ENCODE results near the gene RNF213.
"Not testable (repeated sequence)": the region's sequence is repeated elsewhere in the genome, so short reads cannot be mapped to it uniquely, and the experiment has no call there.

Gene RNF213

GRCh38 chr17:80402959-80403358, 142.3 kb downstream of the RNF213 start:
- H3K4me2 ChIP-seq (ENCODE audit: low read depth, low read length, poor library complexity, severe bottlenecking), result no peak overlapping the region
- no peaks in the 10 kb centered on the region for H3K36me3 ChIP-seq (ENCODE audit: insufficient read depth, low read length)
- no peak overlapping the region for H3K9ac ChIP-seq (ENCODE audit: low read depth, low read length, poor library complexity, severe bottlenecking)
- no peaks in the 10 kb centered on the region for H3K9me2 ChIP-seq (replicated peaks; ENCODE audit: low read depth, low read length)
- no peaks in the 10 kb centered on the region for H3K9me3 ChIP-seq (ENCODE audit: insufficient read depth, low read depth, low read length)
- TF ChIP-seq CTCF (conservative IDR thresholded peaks at IDR 0.05; ENCODE audit: low read length) (no peak), EZH2phosphoT487 (IDR thresholded peaks at IDR 0.05; ENCODE audit: borderline replicate concordance) (no peak)
- no peak overlapping the region for H3K4me3 ChIP-seq (ENCODE audit: low read length, poor library complexity, severe bottlenecking)
- no peak overlapping the region for H2AFZ ChIP-seq (ENCODE audit: low read length)
- no peaks in the 10 kb centered on the region for H3K4me1 ChIP-seq (ENCODE audit: insufficient read depth, low read length, poor library complexity, severe bottlenecking)
- no peaks in the 10 kb centered on the region for H3K27me3 ChIP-seq (ENCODE audit: insufficient read depth, low read length, poor library complexity, severe bottlenecking)
- no peaks in the 10 kb centered on the region for H4K20me1 ChIP-seq (ENCODE audit: insufficient read depth, low read length, poor library complexity, severe bottlenecking)
- H3K79me2 ChIP-seq (ENCODE audit: insufficient read depth, low read length), result no peaks in the 10 kb centered on the region
- H3F3A ChIP-seq (ENCODE audit: low read depth), result no peaks in the 10 kb centered on the region

DNA sequence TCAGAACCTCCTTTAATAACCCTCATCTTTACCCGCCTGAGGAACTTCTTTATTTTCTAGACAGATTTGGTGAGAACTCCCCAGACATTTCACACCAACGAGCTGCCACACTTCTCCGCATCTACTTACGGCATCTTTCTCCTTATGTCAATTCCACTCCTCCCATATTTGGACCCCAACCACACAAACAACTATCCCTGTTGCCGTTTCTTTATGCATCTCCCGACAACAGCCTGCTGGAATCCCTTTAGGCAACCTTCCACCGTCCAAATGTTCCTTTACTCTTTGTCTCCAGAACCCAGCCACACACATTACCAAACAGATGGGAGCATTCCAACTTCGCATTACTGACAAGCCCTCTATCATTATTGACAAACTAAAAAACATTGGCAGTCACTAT, 145.5 kb downstream of the RNF213 start:
- H3F3A ChIP-seq (ENCODE audit: low read depth), result no peaks in the 10 kb centered on the region
- no peaks in the 10 kb centered on the region for H3K36me3 ChIP-seq (ENCODE audit: insufficient read depth, low read length)
- no peak overlapping the region for H3K4me2 ChIP-seq (ENCODE audit: low read depth, low read length, poor library complexity, severe bottlenecking)
- H3K9ac ChIP-seq (ENCODE audit: low read depth, low read length, poor library complexity, severe bottlenecking), result no peak overlapping the region
- no peaks in the 10 kb centered on the region for H3K27me3 ChIP-seq (ENCODE audit: insufficient read depth, low read length, poor library complexity, severe bottlenecking)
- no peaks in the 10 kb centered on the region for H4K20me1 ChIP-seq (ENCODE audit: insufficient read depth, low read length, poor library complexity, severe bottlenecking)
- no peaks in the 10 kb centered on the region for H3K4me1 ChIP-seq (ENCODE audit: insufficient read depth, low read length, poor library complexity, severe bottlenecking)
- no peak overlapping the region for H3K4me3 ChIP-seq (ENCODE audit: low read length, poor library complexity, severe bottlenecking)
- TF ChIP-seq CTCF (conservative IDR thresholded peaks at IDR 0.05; ENCODE audit: low read length), result no peak
- no peak for TF ChIP-seq EZH2phosphoT487 (IDR thresholded peaks at IDR 0.05; ENCODE audit: borderline replicate concordance)
- no peaks in the 10 kb centered on the region for H3K79me2 ChIP-seq (ENCODE audit: insufficient read depth, low read length)
- no peaks in the 10 kb centered on the region for H3K9me3 ChIP-seq (ENCODE audit: insufficient read depth, low read depth, low read length)
- H2AFZ ChIP-seq (ENCODE audit: low read length), result no peak overlapping the region
- H3K9me2 ChIP-seq (replicated peaks; ENCODE audit: low read depth, low read length), result no peaks in the 10 kb centered on the region

DNA sequence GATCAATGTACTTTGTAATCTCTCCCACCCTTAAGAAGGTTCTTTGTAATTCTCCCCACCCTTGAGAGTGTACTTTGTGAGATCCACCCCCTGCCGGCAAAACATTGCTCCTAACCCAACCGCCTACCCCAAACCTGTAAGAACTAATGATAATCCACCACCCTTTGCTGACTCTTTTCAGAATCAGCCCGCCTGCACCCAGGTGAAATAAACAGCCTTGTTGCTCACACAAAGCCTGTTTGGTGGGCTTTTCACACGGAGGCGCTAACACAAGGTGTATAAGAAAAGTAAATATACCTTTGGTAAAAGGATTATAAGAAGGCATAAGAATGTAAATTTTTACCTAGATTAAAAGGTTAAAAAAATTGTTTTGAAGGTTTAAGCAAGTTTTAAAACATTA, 147.3 kb downstream of the RNF213 start:
- H2AFZ ChIP-seq (ENCODE audit: low read length); H3K27me3 ChIP-seq (ENCODE audit: insufficient read depth, low read length, poor library complexity, severe bottlenecking); H3K79me2 ChIP-seq (ENCODE audit: insufficient read depth, low read length); H3K4me1 ChIP-seq (ENCODE audit: insufficient read depth, low read length, poor library complexity, severe bottlenecking); H3F3A ChIP-seq (ENCODE audit: low read depth); H4K20me1 ChIP-seq (ENCODE audit: insufficient read depth, low read length, poor library complexity, severe bottlenecking); H3K9me3 ChIP-seq (ENCODE audit: insufficient read depth, low read depth, low read length); H3K36me3 ChIP-seq (ENCODE audit: insufficient read depth, low read length); H3K4me3 ChIP-seq (ENCODE audit: low read length, poor library complexity, severe bottlenecking); H3K4me2 ChIP-seq (ENCODE audit: low read depth, low read length, poor library complexity, severe bottlenecking); H3K9ac ChIP-seq (ENCODE audit: low read depth, low read length, poor library complexity, severe bottlenecking); H3K9me2 ChIP-seq (replicated peaks; ENCODE audit: low read depth, low read length): not testable (repeated sequence)

- TF ChIP-seq EZH2phosphoT487 (IDR thresholded peaks at IDR 0.05; ENCODE audit: borderline replicate concordance) (no peak), CTCF (conservative IDR thresholded peaks at IDR 0.05; ENCODE audit: low read length) (no peak)
- no peak overlapping the region for H3K4me2 ChIP-seq (ENCODE audit: low read depth, low read length, poor library complexity, severe bottlenecking)
- no peaks in the 10 kb centered on the region for H3K36me3 ChIP-seq (ENCODE audit: insufficient read depth, low read length)
- no peak overlapping the region for H2AFZ ChIP-seq (ENCODE audit: low read length)
- no peaks in the 10 kb centered on the region for H3K79me2 ChIP-seq (ENCODE audit: insufficient read depth, low read length)
- no peaks in the 10 kb centered on the region for H3F3A ChIP-seq (ENCODE audit: low read depth)
- H3K9me2 ChIP-seq (replicated peaks; ENCODE audit: low read depth, low read length), result no peaks in the 10 kb centered on the region
- no peaks in the 10 kb centered on the region for H3K9me3 ChIP-seq (ENCODE audit: insufficient read depth, low read depth, low read length)
- no peaks in the 10 kb centered on the region for H3K27me3 ChIP-seq (ENCODE audit: insufficient read depth, low read length, poor library complexity, severe bottlenecking)
- H3K4me3 ChIP-seq (ENCODE audit: low read length, poor library complexity, severe bottlenecking), result no peak overlapping the region
- no peaks in the 10 kb centered on the region for H4K20me1 ChIP-seq (ENCODE audit: insufficient read depth, low read length, poor library complexity, severe bottlenecking)
- no peaks in the 10 kb centered on the region for H3K4me1 ChIP-seq (ENCODE audit: insufficient read depth, low read length, poor library complexity, severe bottlenecking)
- no peak overlapping the region for H3K9ac ChIP-seq (ENCODE audit: low read depth, low read length, poor library complexity, severe bottlenecking)
Measured at GRCh38 chr17:80408872-80409271, 148.2 kb downstream of the RNF213 start.
